Activated T-cell treated with anti-CD3 and anti-CD28 coated beads for 1 hour (primary cell): ENCODE results near the gene ME1.
"Not testable (repeated sequence)": the region's sequence is repeated elsewhere in the genome, so short reads cannot be mapped to it uniquely, and the experiment has no call there.

ENCODE experiments used
- DNase-seq: peaks from one replicate; pipeline ENCODE4 v3.0.0-alpha.2; 2020; ENCODE audit warnings: low read depth

Gene ME1

DNA sequence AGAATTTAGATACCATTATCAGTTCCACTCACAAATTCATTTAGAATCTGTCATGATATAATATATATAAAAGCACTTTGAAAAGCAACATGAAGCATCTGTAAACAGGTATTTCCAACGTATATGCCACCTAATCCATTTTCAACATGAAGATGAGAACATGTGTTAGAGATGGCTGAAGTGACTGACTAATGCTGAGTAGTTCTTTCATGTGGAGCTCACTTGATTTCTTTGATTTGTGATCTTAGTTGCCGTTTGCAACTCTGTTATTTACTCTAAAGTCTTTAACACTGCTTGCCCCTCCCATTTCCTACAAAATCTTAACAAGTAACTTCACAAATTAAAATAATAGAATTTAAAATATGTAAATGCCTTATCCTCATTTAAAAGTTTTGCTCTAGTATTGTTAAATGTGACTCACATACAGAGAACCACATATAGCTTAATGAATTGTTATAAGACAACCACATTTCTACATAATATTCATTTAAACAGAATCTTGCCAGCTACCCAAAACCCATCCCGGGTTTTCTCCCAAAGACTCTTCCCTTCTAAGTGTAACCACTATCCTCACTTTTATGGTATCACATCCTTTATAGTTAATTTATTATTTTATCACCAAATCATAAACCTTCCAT is 78.3 kb downstream of the ME1 start:
- no peak for DNase-seq

DNA sequence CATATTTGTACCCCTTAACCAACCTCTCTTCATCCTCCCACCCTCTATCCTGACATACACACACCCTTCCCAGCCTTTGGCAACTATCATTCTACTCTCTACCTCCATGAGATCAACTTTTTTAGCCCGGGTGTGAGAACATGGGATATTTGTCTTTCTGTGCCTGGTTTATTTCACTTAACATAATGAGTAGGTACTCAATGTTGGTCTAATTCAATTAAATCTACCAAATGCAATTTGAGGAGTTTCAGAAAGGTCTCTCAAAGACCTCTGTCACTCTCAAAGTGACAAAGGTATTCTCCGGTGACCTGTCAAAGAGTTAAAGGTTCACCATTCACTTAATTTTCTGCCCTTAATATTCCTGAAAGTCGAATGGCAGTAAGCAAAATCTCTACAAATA is 87.7 kb downstream of the ME1 start:
- no peak for DNase-seq

GRCh38 chr6:83341765-83342164 is 89.1 kb downstream of the ME1 start:
- no peak for DNase-seq

DNA sequence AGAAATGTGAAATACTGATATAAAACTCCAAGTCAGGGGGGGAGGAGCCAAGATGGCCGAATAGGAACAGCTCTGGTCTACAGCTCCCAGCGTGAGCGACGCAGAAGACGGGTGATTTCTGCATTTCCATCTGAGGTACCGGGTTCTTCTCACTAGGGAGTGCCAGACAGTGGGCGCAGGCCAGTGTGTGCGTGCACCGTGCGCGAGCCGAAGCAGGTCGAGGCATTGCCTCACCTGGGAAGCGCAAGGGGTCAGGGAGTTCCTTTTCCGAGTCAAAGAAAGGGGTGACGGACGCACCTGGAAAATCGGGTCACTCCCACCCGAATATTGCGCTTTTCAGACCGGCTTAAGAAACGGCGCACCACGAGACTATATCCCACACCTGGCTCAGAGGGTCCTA is 96.9 kb downstream of the ME1 start:
- DNase-seq = not testable (repeated sequence)

DNA sequence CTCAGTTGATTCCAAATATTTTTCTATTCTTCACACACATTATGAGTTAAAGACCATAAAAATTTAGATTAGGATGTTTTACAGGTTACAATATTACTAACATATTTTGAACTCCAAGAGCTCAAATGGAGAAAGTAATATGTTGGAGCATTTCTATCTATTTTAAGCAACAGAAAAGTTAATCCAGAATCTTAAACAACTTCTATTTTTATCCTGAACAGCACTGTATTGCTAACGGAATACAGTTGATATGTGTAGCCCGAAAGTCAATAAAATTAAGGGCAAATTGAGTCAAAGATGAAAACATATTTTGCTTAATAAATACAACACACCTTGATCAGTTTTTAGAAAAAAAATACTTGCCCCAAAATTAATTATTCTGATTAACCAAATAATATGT is 97.4 kb downstream of the ME1 start:
- no peak for DNase-seq

GRCh38 chr6:83314693-83315092 is 116.2 kb downstream of the ME1 start:
- DNase-seq = no peak

- no peak for DNase-seq
These were observed 117.0 kb downstream of the ME1 start for GRCh38 chr6:83313882-83314281.

DNA sequence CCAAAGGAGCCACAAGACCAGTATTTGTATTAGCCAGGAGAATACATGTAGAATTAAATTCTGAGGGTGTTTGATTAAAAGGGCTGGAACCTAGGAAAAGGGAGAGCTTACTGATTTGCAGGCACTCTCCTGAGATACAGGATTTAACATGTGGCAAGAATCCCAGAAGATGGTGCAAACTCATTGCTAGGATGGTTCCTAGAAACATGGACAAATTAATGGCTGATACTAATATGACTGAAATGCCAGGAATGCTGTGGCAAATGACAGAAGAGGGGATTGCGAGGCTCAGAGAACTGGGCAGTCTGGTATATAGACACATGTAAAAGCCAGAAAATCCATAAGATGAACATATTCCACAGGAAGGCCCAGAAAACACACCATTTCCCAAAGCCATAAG is 119.6 kb downstream of the ME1 start:
- no peak for DNase-seq

DNA sequence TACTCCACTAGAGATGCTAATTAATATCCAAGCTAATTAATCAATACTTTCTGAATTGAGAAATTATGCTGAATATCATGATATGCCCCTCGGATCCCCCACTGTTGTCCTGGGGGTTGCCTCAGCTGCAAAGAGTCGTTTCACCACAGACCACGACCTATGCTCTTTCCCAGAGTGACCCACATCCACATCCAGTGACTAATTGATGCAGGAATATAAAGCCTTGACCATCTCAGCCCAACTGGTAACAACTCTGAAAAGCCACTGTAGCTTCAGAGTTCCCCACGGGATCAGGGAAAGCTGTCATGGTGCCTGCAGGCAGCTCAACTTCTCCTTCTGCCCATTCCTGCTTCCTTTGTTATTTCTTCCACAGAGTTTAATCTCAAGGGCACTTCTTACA is 120.8 kb downstream of the ME1 start:
- no peak for DNase-seq

DNA sequence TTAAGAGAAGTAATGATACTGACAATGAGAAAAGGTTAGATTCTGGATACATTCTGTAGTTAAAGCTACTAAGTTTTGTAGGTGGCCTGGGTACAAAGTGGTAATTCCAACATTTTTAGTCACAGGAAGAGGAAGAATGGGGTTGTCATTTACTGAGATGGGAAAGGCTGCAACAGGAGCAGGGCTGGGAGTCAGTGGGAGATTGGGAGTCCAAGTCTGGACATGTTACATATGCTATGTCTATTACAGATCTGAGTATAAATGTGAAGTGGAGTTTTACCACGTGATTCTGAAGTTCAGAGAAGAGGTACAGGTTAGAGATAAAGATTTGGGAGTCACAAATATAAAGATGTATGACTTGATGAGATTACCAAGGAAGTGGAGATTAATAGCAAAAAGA is 121.5 kb downstream of the ME1 start:
- no peak for DNase-seq

DNA sequence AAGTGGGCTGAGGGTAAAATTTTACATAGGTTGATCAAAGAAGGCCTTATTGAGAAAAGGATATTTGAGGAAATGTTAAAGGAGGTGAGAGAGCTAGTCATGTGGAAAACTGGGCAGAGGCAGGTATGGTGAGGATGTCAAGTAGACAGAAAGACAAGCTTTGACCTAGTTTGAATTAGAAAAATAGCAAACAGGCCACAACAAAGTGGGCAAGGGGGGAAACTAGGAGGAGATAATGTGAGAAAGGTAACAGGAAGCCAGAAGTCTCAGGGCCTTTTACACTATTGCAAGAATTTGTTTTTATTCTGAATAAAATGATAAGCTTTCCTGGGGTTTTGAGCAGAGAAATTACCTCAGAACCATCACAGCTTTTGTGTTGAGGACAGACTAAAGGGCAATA is 122.0 kb downstream of the ME1 start:
- no peak for DNase-seq

- DNase-seq = no peak
These were observed 123.0 kb downstream of the ME1 start for GRCh38 chr6:83307849-83308248.

DNA sequence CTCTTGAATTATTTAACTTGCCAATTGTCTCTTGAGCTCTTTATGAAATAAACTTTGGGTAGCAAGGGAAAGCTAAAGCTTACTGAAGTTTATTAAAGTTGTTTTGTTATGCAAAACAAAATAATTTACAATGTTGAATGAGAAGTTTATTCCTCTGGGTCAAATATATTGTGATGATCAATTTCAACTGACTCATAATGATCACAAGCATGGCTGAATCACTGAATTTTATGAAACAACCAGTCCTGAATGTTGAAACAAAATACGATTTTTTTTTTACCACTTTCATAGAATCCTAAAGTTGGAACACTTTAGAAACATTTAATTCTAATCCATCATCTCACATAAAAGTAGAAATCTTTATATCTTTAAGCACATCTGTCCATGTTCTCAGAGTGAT is 127.4 kb downstream of the ME1 start:
- DNase-seq = no peak

DNA sequence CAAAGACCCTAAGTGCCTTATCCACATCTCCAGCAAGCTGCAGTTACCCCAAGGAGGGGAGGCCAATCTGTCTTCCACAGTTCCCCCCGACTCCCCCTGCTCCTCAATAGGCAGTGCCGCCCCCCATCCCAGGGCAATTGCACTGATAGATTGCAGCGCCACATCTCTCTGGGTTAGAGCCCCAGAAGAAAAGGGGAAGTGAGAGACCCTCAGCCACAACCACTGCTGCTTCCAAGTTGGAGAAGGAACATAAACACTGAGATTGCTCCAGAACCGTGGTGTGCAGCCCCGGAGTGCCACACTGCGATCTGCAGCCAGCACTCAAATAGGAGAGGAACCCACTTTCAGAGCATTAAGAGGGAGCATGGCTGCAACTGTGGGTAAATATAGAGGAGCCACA is 136.2 kb downstream of the ME1 start:
- DNase-seq = no peak

DNA sequence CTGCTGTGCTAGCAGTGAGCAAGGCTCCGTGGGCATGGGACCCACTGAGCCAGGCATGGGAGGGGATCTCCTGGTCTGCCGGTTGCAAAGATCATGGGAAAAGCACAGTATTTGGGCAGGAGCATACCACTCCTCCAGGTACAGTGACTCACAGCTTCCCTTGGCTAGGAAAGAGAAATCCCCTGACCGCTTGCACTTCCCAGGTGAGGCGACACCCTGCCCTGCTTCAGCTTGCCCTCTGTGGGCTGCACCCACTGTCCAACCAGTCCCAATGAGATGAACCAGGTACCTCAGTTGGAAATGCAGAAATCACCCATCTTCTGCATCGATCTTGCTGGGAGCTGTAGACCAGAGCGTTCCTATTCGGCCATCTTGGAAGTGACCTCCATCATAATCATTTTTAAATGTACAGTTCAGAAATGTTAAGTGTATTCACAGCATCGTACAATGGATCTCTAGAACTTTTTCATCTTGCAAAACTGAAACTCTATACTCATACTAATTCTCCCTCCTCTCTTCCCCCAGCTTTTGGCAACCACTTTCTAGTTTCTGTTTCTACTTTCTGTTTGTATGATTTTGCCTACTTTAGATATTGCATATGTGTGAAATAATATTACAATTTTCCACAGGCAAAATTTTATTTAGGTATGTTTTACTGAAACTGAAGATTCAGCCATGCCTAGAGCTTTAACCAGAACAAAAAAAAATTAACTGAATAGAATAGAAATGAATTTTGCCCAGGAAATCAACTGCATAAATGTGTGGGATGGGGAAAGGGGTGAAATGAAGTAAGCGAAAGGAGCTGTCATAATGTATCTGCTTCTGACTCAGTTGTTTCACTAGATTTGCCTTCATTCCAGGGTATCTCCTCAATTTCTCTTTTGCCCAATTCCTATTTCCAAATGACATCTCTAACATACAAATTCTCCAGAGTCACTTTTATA is 137.7 kb downstream of the ME1 start:
- DNase-seq = no peak

DNA sequence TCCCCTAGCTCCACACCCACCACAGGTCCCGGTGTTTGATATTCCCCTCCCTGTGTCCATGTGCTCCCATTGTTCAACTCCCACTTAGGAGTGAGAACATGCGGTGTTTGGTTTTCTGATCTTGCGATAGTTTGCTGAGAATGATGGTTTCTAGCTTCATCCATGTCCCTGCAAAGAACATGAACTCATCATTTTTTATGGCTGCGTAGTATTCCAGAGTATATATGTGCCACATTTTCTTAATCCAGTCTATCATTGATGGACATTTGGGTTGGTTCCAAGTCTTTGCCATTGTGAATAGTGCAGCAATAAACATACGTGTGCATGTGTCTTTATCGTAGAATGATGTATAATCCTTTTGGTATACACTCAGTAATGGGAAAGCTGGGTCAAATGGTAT is 143.6 kb downstream of the ME1 start:
- not testable (repeated sequence) for DNase-seq

DNA sequence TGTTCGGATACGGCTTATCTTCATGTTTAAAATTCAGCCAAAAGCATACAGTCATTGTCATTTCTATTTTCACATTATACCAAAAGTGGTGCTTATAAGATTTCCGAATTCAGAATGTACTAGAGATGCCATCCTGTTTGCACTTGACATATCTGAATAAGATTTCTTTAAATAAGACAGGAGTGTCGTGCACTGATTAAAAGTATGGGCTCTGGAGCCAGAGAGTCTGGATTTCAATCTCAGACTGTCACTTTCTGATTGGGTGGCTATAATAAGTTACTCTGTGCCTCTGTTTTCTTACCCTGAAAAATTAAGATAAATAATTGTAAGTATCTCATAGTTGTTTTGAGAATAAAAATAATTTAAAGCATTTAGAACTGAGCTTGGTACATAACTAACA is 144.9 kb downstream of the ME1 start:
- no peak for DNase-seq

GRCh38 chr6:83273596-83273995 is 157.3 kb downstream of the ME1 start:
- DNase-seq = no peak

- DNase-seq = no peak
These were observed 159.7 kb downstream of the ME1 start for GRCh38 chr6:83270971-83271719.

DNA sequence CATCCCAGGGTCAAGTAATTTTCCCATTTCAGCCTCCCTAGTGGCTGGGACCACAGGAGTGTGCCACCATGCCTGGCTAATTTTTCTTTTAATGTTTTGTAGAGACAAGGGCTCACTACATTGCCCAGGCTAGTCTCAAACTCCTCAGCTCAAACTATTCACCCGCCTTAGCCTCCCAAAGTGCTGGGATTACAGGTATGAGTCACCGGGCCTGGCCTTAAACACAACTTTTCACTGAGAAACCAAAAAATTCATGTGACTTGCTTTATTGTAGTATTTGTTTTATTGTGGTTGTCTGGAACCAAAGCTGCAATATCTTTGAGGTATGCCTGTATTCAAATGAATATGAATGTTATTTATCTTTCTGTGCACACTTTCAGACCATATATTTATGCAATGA is 165.5 kb downstream of the ME1 start:
- DNase-seq = no peak

- no peak for DNase-seq
These were observed 170.3 kb downstream of the ME1 start for GRCh38 chr6:83260577-83260976.

DNA sequence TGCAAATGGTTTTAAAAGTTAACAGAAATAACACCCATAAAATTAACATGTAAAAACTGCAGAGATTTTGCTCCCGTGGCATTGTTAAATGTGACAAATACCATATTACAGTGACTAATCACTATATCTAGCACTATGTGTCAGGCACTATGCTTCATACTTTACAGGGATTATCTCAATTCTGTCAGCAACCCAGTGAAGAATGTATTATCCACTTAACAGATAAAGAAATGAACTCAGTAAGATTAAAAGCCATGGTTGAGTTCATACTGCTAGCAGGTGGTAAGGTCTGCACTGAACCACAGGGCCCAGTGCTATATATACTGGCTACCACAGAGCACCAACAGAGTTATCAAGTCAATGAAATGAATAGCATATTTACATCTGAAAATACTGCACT is 172.3 kb downstream of the ME1 start:
- no peak for DNase-seq

DNA sequence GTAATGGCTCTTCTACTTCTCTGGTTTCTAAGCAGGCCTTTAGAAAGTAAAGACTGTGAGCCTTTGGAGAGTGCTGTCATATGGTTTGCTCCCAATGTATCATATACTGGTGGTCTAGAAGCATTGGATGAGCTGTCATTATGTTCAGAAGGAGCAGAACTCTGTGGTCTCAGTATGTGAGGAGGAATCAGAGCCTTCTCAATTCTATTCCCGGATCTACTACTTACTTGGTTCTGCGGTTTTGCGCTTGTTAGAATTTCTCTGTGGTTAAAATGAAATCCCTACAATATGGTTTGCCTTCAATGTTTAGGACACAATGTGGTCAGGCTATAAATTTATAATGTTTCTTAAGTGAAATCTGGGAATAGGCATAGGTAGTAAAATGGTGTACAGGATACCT is 173.1 kb downstream of the ME1 start:
- DNase-seq = no peak
